ENCODE data around the gene MED13L.
"Not testable (repeated sequence)": the region's sequence is repeated elsewhere in the genome, so short reads cannot be mapped to it uniquely, and the experiment has no call there.

MED13L gene

GRCh38 chr12:116259800-116260577 is 17.5 kb downstream of the MED13L start:
- no peaks in the 10 kb centered on the region for H3K36me3 Mint-ChIP-seq (ENCODE audit: low read depth)
- no peaks in the 10 kb centered on the region for H3K27me3 Mint-ChIP-seq (ENCODE audit: low read depth)
- peaks cover 33% of the 10 kb centered on the region for H3K4me1 Mint-ChIP-seq (ENCODE audit: low read depth)
- H3K9me3 Mint-ChIP-seq = no peaks in the 10 kb centered on the region
- no peak overlapping the region for H3K27ac Mint-ChIP-seq
- no peak overlapping the region for H3K4me3 Mint-ChIP-seq

- H3K36me3 Mint-ChIP-seq (ENCODE audit: low read depth) = no peaks in the 10 kb centered on the region
- no peak overlapping the region for H3K27ac Mint-ChIP-seq
- H3K9me3 Mint-ChIP-seq = no peaks in the 10 kb centered on the region
- peaks cover 24% of the 10 kb centered on the region for H3K4me1 Mint-ChIP-seq (ENCODE audit: low read depth)
- no peaks in the 10 kb centered on the region for H3K27me3 Mint-ChIP-seq (ENCODE audit: low read depth)
- no peak overlapping the region for H3K4me3 Mint-ChIP-seq
Measured at GRCh38 chr12:116257826-116258225, 19.7 kb downstream of the MED13L start.

- Mint-ChIP-seq H3K4me3 (no peak overlapping the region), H3K27me3 (ENCODE audit: low read depth) (no peaks in the 10 kb centered on the region)
Measured at GRCh38 chr12:116257215-116257614, 20.3 kb downstream of the MED13L start.

GRCh38 chr12:116249938-116250337 is 27.6 kb downstream of the MED13L start:
- peaks cover 30% of the 10 kb centered on the region for H3K4me1 Mint-ChIP-seq (ENCODE audit: low read depth)
- no peaks in the 10 kb centered on the region for H3K27me3 Mint-ChIP-seq (ENCODE audit: low read depth)
- H3K4me3 Mint-ChIP-seq = no peak overlapping the region
- peaks cover 16% of the 10 kb centered on the region for H3K36me3 Mint-ChIP-seq (ENCODE audit: low read depth)
- H3K27ac Mint-ChIP-seq = no peak overlapping the region
- H3K9me3 Mint-ChIP-seq = peaks cover 26% of the 10 kb centered on the region

More at GRCh38 chr12:116257215-116257614, 20.3 kb downstream of the MED13L start:
- Mint-ChIP-seq H3K36me3 (ENCODE audit: low read depth) (peaks cover 4% of the 10 kb centered on the region), H3K27ac (no peak overlapping the region), H3K9me3 (peaks cover 4% of the 10 kb centered on the region), H3K4me1 (ENCODE audit: low read depth) (peaks cover 27% of the 10 kb centered on the region)

GRCh38 chr12:116248930-116249329 is 28.6 kb downstream of the MED13L start:
- no peaks in the 10 kb centered on the region for H3K27me3 Mint-ChIP-seq (ENCODE audit: low read depth)
- H3K4me3 Mint-ChIP-seq = no peak overlapping the region
- H3K27ac Mint-ChIP-seq = no peak overlapping the region
- peaks cover 26% of the 10 kb centered on the region for H3K9me3 Mint-ChIP-seq
- H3K36me3 Mint-ChIP-seq (ENCODE audit: low read depth) = peaks cover 18% of the 10 kb centered on the region
- H3K4me1 Mint-ChIP-seq (ENCODE audit: low read depth) = peaks cover 38% of the 10 kb centered on the region

- Mint-ChIP-seq H3K27me3 (ENCODE audit: low read depth) (no peaks in the 10 kb centered on the region), H3K36me3 (ENCODE audit: low read depth) (peaks cover 18% of the 10 kb centered on the region), H3K4me1 (ENCODE audit: low read depth) (peaks cover 43% of the 10 kb centered on the region), H3K27ac (no peak overlapping the region), H3K4me3 (no peak overlapping the region), H3K9me3 (peaks cover 26% of the 10 kb centered on the region)
Measured at GRCh38 chr12:116248433-116248832, 29.1 kb downstream of the MED13L start.

GRCh38 chr12:116247377-116247776 is 30.1 kb downstream of the MED13L start:
- Mint-ChIP-seq H3K27ac (no peak overlapping the region), H3K4me3 (no peak overlapping the region), H3K9me3 (peaks cover 24% of the 10 kb centered on the region), H3K27me3 (ENCODE audit: low read depth) (no peaks in the 10 kb centered on the region), H3K4me1 (ENCODE audit: low read depth) (peaks cover 44% of the 10 kb centered on the region), H3K36me3 (ENCODE audit: low read depth) (peaks cover 15% of the 10 kb centered on the region)

GRCh38 chr12:116246490-116247179 is 30.9 kb downstream of the MED13L start:
- no peak overlapping the region for H3K4me3 Mint-ChIP-seq
- peaks cover 16% of the 10 kb centered on the region for H3K9me3 Mint-ChIP-seq
- H3K4me1 Mint-ChIP-seq (ENCODE audit: low read depth) = peaks cover 43% of the 10 kb centered on the region

GRCh38 chr12:116245189-116245588 is 32.3 kb downstream of the MED13L start:
- H3K4me1 Mint-ChIP-seq (ENCODE audit: low read depth) = peaks cover 44% of the 10 kb centered on the region
- no peak overlapping the region for H3K4me3 Mint-ChIP-seq
- peaks cover 8% of the 10 kb centered on the region for H3K36me3 Mint-ChIP-seq (ENCODE audit: low read depth)
- no peak overlapping the region for H3K27ac Mint-ChIP-seq
- H3K9me3 Mint-ChIP-seq = peaks cover 10% of the 10 kb centered on the region
- H3K27me3 Mint-ChIP-seq (ENCODE audit: low read depth) = no peaks in the 10 kb centered on the region

More at GRCh38 chr12:116246490-116247179, 30.9 kb downstream of the MED13L start:
- Mint-ChIP-seq H3K27me3 (ENCODE audit: low read depth) (no peaks in the 10 kb centered on the region), H3K27ac (no peak overlapping the region), H3K36me3 (ENCODE audit: low read depth) (peaks cover 9% of the 10 kb centered on the region)

GRCh38 chr12:116244474-116245090 is 32.9 kb downstream of the MED13L start:
- Mint-ChIP-seq H3K4me3 (no peak overlapping the region), H3K27me3 (ENCODE audit: low read depth) (no peaks in the 10 kb centered on the region), H3K9me3 (peaks cover 4% of the 10 kb centered on the region), H3K27ac (no peak overlapping the region), H3K36me3 (ENCODE audit: low read depth) (peaks cover 4% of the 10 kb centered on the region), H3K4me1 (ENCODE audit: low read depth) (peaks cover 44% of the 10 kb centered on the region)

GRCh38 chr12:116244001-116244400 is 33.5 kb downstream of the MED13L start:
- Mint-ChIP-seq H3K4me1 (ENCODE audit: low read depth) (peaks cover 40% of the 10 kb centered on the region), H3K27ac (peak overlapping the region; percentile 45), H3K4me3 (no peak overlapping the region), H3K27me3 (ENCODE audit: low read depth) (no peaks in the 10 kb centered on the region), H3K36me3 (ENCODE audit: low read depth) (peaks cover 2% of the 10 kb centered on the region), H3K9me3 (no peaks in the 10 kb centered on the region)

GRCh38 chr12:116242740-116243139 is 34.8 kb downstream of the MED13L start:
- H3K4me1 Mint-ChIP-seq (ENCODE audit: low read depth) = peaks cover 35% of the 10 kb centered on the region
- no peaks in the 10 kb centered on the region for H3K27me3 Mint-ChIP-seq (ENCODE audit: low read depth)
- no peak overlapping the region for H3K4me3 Mint-ChIP-seq
- H3K27ac Mint-ChIP-seq = no peak overlapping the region
- H3K36me3 Mint-ChIP-seq (ENCODE audit: low read depth) = peaks cover 2% of the 10 kb centered on the region
- no peaks in the 10 kb centered on the region for H3K9me3 Mint-ChIP-seq

GRCh38 chr12:116241157-116241759 is 36.2 kb downstream of the MED13L start:
- Mint-ChIP-seq H3K4me1 (ENCODE audit: low read depth) (peaks cover 44% of the 10 kb centered on the region), H3K27ac (no peak overlapping the region)

GRCh38 chr12:116238570-116239119 is 38.8 kb downstream of the MED13L start:
- H3K4me1 Mint-ChIP-seq (ENCODE audit: low read depth) = peaks cover 30% of the 10 kb centered on the region
- H3K4me3 Mint-ChIP-seq; H3K36me3 Mint-ChIP-seq (ENCODE audit: low read depth); H3K27me3 Mint-ChIP-seq (ENCODE audit: low read depth); H3K9me3 Mint-ChIP-seq; H3K27ac Mint-ChIP-seq: not testable (repeated sequence)

More at GRCh38 chr12:116241157-116241759, 36.2 kb downstream of the MED13L start:
- H3K27me3 Mint-ChIP-seq (ENCODE audit: low read depth) = no peaks in the 10 kb centered on the region
- H3K9me3 Mint-ChIP-seq = no peaks in the 10 kb centered on the region
- no peak overlapping the region for H3K4me3 Mint-ChIP-seq
- peaks cover 2% of the 10 kb centered on the region for H3K36me3 Mint-ChIP-seq (ENCODE audit: low read depth)

Data from T-helper 1 cell treated with Interleukin-12 subunit alpha and Interleukin-12 subunit beta and Interleukin-4 antibody, amounts not matched to agents 30 μg/mL and 1 μg/mL, for 36 hours (primary cell).